COLO668 (cell line): Measurements from ENCODE around the gene RAMACL.

Experiments used
- DNase-seq: peaks from one replicate; lab custom pipeline; 2025; ENCODE audit not compliant: unreplicated experiment; lab: John Stamatoyannopoulos, UW

Gene RAMACL

GRCh38 chr6:166618866-166619761 lies 32.6 kb upstream of the RAMACL start:
- no peak for DNase-seq

DNA sequence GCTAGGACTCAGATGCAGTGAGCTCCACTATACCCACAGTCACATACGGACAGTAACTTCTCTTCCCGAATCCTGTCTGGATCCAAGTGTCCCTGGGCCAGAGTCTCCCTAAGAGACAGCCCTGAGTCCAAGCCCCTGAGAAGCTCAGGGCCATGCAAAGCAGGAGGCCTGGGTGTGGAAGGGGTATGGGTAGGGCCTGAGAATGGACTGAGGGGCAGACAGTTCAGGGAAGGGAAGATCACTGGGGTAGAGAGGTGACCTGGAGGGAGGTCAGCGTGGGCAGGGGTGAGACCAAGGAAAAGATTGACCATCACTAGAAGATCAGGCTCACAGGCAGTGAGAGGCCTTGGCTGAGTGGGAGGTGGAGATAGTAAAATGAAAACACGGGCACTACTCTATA lies 31.8 kb upstream of the RAMACL start:
- no peak for DNase-seq

DNA sequence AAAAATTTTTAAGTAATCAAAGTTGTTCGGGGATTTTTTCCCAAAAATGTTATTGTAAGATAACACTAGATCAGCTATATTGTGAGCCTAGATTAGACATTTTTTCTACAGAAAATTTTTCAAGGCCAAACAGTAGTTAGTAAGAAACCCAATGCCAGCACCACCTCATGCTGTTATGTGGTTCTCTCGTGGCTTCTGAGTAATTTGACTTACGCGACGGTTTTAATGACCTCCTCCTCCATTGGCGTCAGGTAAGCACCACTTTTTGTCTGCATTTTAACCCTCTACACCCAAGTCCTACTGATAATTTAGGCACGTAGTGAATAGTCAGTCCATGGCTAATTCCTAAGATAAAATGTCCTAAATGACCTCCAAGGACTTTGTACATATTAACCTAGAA lies 30.9 kb upstream of the RAMACL start:
- no peak for DNase-seq

GRCh38 chr6:166616261-166617238 lies 30.1 kb upstream of the RAMACL start:
- no peak for DNase-seq

- no peak for DNase-seq
Measured at GRCh38 chr6:166615059-166615770, 28.7 kb upstream of the RAMACL start.

GRCh38 chr6:166614589-166614988 lies 28.1 kb upstream of the RAMACL start:
- no peak for DNase-seq

GRCh38 chr6:166614171-166614583 lies 27.7 kb upstream of the RAMACL start:
- no peak for DNase-seq

DNA sequence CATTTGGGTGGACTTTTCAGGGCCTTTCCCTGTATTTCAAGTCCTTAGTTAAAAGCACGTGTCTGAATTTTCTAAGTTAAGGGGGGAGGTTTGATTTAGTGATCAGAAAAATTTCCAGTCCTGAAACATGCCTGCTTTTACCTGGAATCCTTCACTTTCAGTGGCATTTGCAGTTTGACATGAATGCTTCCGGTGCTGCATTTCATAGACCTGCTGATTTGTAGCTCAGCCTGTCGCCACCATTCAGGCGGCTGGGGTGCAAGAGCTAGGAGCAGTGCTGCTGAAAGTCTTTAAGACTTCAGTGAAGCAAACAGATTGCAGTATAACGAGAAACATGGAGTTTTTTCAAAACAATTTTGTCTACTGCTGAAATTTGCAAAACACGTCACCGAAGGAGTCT lies 26.5 kb upstream of the RAMACL start:
- DNase-seq = no peak

DNA sequence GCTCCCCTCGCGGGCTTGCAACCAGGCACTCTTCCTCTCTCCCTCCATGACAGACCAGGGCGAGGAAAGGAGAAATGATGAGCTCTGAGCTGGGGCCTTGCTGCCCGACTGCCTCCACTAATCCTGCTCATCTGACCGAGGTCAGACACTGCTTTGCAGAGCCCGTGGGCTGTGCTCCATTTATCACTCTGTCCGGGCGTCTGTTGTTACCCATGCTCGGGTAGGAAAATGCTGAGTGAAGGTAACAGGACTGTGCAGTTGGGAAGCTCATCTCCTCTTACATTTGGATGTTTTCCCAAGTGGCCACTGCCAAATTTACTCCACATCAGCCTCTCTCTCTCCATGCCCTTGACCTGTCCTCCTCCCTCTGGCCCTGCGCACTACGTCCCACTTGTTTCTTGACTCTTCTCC lies 26.0 kb upstream of the RAMACL start:
- DNase-seq = no peak

- no peak for DNase-seq
Measured at GRCh38 chr6:166611631-166612030, 25.2 kb upstream of the RAMACL start.

GRCh38 chr6:166610069-166610468 lies 23.6 kb upstream of the RAMACL start:
- DNase-seq = no peak

DNA sequence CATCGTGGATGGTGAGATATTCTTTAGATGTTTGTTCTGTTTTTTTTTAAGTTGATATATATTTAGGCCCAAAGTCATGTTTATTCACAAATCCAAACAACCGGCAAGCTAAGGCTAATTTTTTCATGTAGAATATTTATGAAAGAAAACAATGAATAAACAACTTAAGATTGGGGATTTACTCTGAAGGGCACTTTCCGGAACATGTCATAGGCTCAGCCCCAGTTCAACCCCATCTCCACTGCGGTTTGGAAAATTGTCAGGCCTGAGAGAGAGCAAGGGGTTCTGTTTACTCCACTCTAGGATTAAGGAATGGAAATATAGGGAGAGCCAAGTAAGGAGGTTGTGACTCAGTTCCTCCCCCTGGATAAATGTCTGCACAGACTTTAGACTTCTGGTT lies 22.3 kb upstream of the RAMACL start:
- no peak for DNase-seq

- no peak for DNase-seq
Measured at GRCh38 chr6:166605752-166606151, 19.3 kb upstream of the RAMACL start.

GRCh38 chr6:166604911-166605310 lies 18.4 kb upstream of the RAMACL start:
- DNase-seq = no peak

- DNase-seq = no peak
Measured at GRCh38 chr6:166604328-166604727, 17.9 kb upstream of the RAMACL start.

- no peak for DNase-seq
Measured at GRCh38 chr6:166603043-166603690, 16.7 kb upstream of the RAMACL start.

GRCh38 chr6:166601956-166602355 lies 15.5 kb upstream of the RAMACL start:
- DNase-seq = no peak

DNA sequence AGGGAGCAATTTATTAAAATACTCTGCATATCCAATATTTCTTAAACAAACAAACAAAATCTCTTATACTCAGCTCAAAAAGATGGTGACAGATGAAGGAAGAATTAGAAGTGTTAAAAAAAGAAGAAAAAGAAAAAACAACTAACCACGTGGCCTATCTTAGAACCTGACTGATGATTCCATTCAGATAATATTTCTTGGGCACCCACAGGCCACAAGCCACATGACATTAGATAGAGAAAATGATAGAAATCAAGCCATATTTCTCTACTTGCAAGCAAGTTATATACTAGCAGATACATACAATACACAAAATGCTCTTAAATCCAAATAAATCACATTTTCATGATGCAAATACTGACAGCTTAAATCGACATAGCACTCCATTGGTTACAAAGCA lies 14.5 kb upstream of the RAMACL start:
- no peak for DNase-seq

DNA sequence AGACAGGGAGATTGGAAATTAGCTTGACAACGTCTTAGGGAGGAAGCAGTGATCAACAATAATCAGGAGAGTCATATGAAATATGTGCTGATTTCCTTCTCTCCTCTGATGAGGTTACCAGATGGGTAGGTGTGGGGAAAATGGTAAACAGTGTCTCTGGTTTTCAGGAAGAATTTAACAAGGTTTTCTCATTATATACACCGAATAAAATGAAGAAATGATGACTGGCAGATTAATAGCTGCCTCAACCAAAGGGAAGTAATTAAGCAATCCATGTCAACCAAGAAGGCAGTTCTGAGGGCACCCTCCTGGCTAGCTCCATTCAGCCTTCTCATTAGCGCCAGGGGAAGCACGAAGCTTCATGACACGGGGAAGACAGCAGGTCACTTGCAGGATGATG lies 12.7 kb upstream of the RAMACL start:
- DNase-seq = no peak

DNA sequence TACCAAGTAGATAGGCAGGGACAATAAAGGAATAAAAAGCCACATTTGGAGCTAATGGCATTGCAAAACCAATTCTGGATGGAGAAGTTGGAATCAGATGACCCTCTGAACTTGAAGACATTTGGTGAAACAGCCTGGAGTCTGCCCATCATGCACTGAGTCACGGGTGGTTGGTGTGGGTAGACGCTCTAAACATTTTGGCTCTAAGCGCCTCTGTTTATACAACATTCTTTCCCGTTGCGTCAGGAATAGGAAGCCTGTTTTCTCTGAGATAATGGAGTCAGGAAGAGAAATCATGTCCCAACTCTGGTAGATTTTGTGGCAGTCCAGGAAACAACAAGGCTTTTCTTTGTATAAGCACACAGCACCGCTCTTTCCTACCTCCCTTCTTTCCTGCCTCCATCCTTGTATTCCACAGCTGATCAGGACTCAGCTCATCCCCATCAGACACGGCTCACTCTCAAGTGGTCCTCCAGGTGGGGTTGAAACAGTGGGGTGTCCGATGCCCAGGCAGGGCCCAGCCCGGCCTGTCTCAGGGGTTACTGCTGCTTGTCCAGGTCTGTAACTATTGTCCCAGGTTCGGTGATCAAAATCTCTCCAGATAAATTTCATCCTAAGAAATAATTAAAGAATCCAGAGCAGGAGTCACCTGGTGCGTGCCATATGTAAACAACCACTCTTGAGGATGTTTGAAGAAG lies 12.1 kb upstream of the RAMACL start:
- no peak for DNase-seq
